Stimulated activated CD8-positive, alpha-beta memory T cell treated with anti-CD3 and anti-CD28 coated beads, Interleukin-7, amount 100 ng/mL, for 4 hours (primary cell): ENCODE results near the gene TM7SF3.
"Not testable (repeated sequence)": the region's sequence is repeated elsewhere in the genome, so short reads cannot be mapped to it uniquely, and the experiment has no call there.

ENCODE experiments used
- DNase-seq, 2 donors: peaks; one replicate each; pipeline ENCODE4 v3.0.0-alpha.2; 2020; ENCODE audit warnings: low read depth in 2 of 2

Gene TM7SF3

DNA sequence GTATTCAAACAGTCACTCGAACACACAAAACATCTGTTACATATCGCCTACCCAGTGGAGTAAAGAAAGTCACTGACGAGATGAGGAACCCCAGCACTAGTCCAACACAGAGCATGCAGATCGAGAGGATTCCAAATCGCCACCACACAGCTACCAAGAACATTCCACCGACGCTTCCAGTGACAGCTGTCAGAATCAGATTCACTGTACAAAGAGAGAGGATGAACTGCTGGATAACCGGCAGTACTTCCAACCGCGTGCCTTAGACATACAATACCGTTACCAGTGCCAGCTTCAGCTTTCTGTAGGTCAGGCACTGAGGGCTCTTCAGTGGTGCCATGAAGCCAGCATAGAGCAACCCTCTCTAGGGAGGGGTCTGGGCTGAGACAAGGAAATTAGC, 34.5 kb downstream of the TM7SF3 start:
- DNase-seq: no peak

DNA sequence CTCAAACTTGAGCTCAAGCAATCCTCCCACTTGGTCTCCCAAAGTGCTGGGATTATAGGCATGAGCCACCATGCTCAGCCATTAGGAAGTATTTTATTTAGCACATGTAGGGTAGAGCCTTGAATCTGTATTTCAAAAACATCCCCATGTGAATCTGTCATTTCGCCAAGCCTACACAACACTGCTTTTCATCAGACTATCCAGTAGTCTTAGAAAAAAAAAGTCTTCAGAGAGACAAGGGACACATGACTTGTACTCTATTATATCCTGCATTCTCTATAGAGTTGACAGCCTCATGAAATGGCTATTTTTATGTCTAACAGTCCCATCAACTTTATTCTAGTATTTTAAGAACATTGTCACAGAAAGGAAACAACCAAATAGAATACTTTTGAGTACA, 35.4 kb downstream of the TM7SF3 start:
- no peak for DNase-seq

DNA sequence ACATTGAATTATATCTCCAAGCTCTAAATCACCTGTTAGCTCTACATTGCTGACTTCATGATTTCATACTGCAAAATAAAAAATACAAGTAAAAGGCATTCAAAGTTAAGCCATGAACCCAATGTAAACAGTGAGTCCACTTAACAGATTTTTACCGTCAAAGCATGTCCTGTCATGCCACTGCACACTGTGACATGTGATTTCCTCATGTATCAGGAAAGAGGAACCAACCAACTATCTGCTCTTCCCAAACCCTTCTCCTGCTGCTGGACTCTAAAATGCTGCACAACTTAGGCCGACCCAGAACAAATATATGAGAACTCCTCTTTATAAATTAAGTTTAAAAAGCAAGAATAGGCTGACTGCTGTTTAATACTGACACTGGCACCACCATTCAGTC, 37.5 kb downstream of the TM7SF3 start:
- no peak for DNase-seq

DNA sequence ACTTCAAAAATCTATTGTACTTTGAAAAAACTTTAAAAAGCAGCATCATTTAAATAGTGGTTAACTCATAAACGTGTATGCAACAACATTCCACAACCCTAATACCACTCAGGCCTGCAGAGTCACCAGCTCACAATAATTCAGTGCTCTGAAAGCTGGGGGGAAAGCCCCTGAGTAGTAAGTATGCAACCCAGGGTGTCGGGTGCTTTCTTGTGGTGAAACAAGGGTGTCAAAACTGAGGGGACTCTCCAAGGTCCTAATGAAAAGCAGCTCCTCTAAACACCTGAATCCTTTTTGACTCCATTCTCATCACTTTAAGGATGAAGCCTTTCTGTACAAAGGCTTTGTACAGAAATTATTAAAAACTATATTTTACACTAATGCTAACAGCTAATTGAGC, 42.2 kb downstream of the TM7SF3 start:
- peak; percentile 26 to 40 for DNase-seq

DNA sequence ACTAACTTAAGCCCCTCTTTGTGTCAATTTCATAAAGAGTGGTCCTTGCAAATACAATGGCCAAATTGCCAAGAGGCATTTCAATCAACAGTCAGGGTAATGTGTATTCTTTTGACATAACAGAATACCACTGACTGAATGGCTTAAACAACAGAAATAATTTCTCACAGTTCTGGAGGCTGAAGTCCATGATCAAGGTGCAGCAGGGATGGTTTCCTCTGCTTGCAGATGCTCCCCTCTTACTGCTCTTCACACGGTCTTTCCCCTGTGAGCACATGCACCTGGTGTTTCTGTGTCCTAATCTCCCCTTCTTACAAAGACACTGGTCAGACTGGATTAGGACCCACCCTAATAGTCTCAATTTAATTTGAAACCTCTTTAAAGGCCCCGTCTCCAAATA, 44.0 kb downstream of the TM7SF3 start:
- DNase-seq: no peak

DNA sequence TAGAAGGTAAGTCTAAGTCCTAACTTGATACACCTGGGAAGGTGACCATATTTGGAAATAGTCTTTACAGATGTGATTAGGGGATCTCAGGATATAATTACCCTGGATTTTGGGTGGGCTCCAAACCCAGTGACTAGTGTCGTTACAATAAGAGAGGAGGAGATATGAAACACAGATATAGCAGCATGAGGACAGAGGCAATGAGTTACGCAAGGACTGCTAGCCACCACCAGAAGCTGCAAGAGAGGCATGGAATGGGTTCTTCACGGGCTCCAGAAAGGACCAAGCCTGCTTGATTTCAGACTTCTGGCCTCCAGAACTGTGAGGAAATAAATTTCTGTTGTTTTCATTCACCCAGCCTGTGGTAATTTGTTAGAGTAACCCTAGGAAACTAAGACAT, 47.3 kb downstream of the TM7SF3 start:
- DNase-seq: no peak

- no peak for DNase-seq
Measured at GRCh38 chr12:26963413-26963812, 50.8 kb downstream of the TM7SF3 start.

GRCh38 chr12:26961803-26962202, 52.4 kb downstream of the TM7SF3 start:
- no peak for DNase-seq

DNA sequence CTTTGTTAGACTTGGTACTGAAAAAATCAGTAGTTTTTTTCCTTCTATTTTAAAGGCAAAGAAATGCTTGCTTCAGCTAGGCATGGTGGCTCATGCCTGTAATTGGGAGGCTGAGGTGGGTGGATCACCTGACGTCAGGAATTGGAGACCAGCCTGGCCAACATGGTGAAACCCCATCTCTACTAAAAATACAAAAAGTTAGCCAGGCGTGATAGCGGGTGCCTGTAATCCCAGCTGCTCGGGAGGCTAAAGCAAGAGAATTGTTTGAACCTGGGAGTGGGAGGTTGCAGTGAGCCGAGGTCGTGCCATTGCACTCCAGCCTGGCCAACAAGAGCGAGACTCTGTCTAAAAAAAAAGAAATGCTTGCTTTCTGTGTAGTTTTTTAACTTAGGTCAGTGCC, 52.8 kb downstream of the TM7SF3 start:
- not testable (repeated sequence) for DNase-seq

DNA sequence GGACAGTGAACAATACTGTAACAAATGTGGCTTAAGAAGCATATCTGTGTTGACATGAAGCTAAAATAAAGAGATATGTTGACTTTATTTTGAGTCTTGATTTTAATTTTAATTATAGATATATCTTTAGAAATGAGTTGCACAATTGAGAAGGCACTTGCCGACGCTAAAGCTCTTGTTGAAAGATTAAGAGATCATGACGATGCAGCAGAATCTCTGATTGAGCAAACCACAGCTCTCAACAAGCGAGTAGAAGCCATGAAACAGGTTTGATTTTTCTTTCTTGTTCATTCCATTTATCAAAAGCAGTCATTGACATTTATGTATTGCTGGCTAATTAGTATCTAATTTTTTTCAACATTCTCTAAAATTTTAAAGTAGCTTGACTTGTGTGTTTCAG, 60.2 kb downstream of the TM7SF3 start:
- DNase-seq: no peak

GRCh38 chr12:26953447-26953846, 60.7 kb downstream of the TM7SF3 start:
- no peak for DNase-seq

DNA sequence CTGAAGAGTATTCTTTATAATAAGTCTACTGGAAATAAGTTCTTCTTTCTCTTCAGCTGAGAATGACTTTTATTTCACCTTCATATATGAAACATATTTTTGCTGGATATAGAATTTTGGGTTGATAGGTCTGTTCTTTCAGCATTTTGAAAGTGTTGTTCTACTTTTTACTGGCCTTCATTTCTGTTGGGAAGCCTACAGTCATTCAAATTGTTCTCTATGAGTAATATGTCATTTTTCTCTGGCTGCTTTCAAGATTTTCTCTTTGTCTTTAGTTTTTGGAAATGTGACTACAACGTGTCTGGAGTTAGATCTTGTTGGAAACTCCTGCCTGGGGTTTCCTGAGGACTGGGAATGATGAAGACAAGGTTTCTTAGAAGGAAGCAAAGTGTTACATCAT, 65.9 kb downstream of the TM7SF3 start:
- DNase-seq: no peak

DNA sequence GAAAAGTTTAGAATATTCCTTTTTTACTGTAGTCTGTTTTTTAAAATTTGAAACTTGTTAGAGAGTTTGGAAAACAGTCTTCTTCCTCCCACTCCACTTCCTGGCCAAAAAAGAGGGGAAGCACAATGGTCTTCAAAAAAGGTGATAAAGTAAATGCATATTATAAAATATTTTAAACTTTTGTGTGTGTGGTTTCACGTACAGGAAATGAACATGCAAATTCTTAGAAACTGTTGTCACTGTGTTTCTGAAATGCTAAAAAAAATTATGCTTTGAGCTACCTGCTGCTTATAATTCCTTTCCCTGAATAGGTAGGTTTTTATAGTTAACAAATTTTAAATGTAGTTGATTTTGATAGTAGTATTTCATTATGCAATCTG, 73.0 kb downstream of the TM7SF3 start:
- no peak for DNase-seq

DNA sequence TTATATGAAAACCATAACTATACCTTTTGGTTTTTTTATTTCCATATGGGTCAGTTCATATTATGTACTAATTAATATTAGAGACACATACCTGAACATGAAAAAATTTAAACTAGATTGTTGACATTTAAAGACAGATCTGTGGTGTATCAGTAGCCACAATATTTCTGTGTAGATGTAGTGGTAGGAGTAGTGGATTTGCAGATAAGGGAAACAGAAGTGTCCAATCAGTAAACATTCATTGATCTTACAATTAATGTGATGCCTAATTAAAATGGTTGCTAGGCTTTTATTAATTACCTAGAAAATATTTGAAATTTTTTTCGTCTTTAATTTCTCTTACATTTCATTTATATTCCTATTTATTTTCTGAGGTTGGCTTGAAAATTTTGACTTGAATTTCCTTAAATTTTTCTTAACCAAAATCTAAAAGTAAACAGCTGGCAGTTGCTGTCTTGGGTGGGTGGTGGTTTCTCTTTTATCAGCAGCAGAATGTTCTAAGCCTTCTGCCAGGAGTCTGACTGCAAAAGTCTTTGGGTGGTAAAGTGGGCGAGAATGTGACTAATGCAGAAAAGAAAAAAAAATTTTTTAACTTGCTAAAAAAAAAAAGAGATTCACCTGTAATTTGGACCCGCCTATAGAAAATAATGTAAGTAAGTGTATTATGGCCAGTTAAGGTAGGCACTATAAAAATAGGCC, 73.5 kb downstream of the TM7SF3 start:
- peak in 1 of 2 donors; percentile 18 for DNase-seq

- DNase-seq: no peak
Measured at GRCh38 chr12:26939953-26940352, 74.2 kb downstream of the TM7SF3 start.

- no peak for DNase-seq
Measured at GRCh38 chr12:26939192-26939832, 74.9 kb downstream of the TM7SF3 start.

DNA sequence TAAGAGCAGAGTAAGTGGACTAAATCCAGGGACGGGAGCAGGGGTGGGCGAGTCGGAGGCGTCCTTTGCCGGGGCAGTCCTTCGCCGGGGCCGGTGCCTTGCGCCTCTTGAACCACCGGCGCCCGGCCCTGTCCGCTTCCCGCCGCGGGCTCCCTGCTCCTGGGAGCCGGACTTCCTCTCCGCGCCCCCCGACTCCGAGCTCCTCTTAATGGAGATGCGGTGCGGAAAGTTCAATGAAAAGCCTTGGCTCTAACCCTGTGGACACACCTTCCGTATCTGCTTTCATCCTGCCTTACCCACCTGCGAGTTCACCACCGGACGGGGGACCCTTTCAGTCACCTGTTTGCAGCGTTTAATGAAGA, 75.5 kb downstream of the TM7SF3 start:
- no peak for DNase-seq

- peak; percentile 94 to 95 for DNase-seq
Measured at GRCh38 chr12:26937863-26938700, 76.1 kb downstream of the TM7SF3 start, which contains the start of the genes FGFR1OP2 and INTS13. Gene FGFR1OP2, plus strand, starts transcription at chr12:26938470. Its CDS starts 15,689 bp downstream, at chr12:26954159. Gene INTS13, minus strand, starts transcription at chr12:26937981. Its CDS starts 1,178 bp downstream, at chr12:26936803.

DNA sequence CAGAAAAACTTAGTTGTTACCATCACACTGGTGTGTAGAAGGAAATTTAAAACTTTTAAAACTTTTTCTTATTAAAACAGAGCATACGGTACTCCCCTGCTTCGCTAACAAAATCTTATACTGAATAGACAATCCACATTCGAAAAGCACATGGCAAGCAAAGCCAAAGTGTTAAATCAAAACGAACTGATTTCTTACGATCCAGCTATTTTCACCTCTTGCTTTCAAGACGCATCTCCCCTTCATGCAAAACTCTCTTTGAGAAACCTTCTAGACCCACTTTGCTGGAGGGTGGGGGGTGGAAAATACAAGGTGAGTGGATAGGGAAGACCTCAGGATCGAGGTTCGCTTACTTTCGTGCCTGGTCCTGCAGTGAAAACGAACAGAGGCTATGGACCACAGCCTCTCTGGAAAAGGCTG, 76.7 kb downstream of the TM7SF3 start:
- DNase-seq: no peak

- no peak for DNase-seq
Measured at GRCh38 chr12:26936559-26937442, 77.4 kb downstream of the TM7SF3 start.

GRCh38 chr12:26935636-26936378, 78.4 kb downstream of the TM7SF3 start:
- DNase-seq: no peak
